Suprapubic skin (tissue), 4 donors: Measurements from ENCODE around the gene LAIR2. TPM values are rescaled to one million over a fixed set of nuclear protein-coding genes. Genes with fewer than 3 reads are reported as not detected.

ENCODE experiments used
- DNase-seq, 2 donors: peaks; one replicate each; pipeline ENCODE4 v3.0.0-alpha.2; 2019; ENCODE audit warnings: low spot score in 2 of 2
- H3K27ac ChIP-seq: fragments of 200-600 bp; sonication (generic); one replicate; pipeline ENCODE4 v1.5.1; 2019
- H3K27me3 ChIP-seq: fragments of 200-600 bp; sonication (generic); one replicate; pipeline ENCODE4 v1.5.1; 2019
- H3K36me3 ChIP-seq: fragments of 200-600 bp; sonication (generic); one replicate; pipeline ENCODE4 v1.5.1; 2019
- H3K4me1 ChIP-seq: fragments of 200-600 bp; sonication (generic); one replicate; pipeline ENCODE4 v1.5.1; 2019
- H3K4me3 ChIP-seq: fragments of 200-600 bp; sonication (generic); one replicate; pipeline ENCODE4 v1.5.1; 2019; ENCODE audit warnings: mild to moderate bottlenecking
- H3K9me3 ChIP-seq: fragments of 200-600 bp; sonication (generic); one replicate; pipeline ENCODE4 v1.5.1; 2019
- EP300 ChIP-seq: sonication (generic); formaldehyde crosslinking; IDR thresholded peaks from one replicate; pipeline ENCODE4 v1.6.1; 2017; ENCODE audit warnings: antibody characterized with exemption
- POLR2A ChIP-seq, 2 donors: fragments of 450-650 bp; IDR thresholded peaks; one replicate each; pipeline ENCODE4 v1.6.1; 2017; ENCODE audit warnings: antibody characterized with exemption in 2 of 2, mild to moderate bottlenecking in 2 of 2, moderate library complexity in 2 of 2
- POLR2AphosphoS5 ChIP-seq, 3 donors: sonication (generic); formaldehyde crosslinking; IDR thresholded peaks; one replicate each; pipeline ENCODE4 v1.6.1; 2017; ENCODE audit warnings: antibody characterized with exemption in 3 of 3
- WGBS: methylation state at CpG from one replicate; pipeline ENCODE4 v1.1.5; 2018; 5-methylcytosine and 5-hydroxymethylcytosine counted together
- total RNA-seq, 4 donors: library from RNA; depleted of rRNA; stranded (reverse); fragments of >200 nt; gene quantifications; one replicate each; pipeline ENCODE4 v1.1.0, GENCODE V29; 2016
- TF ChIP-seq, protein P1 (sequence below), 2 donors: fragments of 200-600 bp in 1 of 2; fragments of 450-650 bp in 1 of 2; sonication (generic) in 1 of 2; IDR thresholded peaks; one replicate each; pipeline ENCODE4 v1.5.1; 2016 to 2019; ENCODE audit warnings: antibody characterized with exemption in 2 of 2, mild to moderate bottlenecking in 1 of 2, moderate library complexity in 1 of 2

Gene LAIR2, protein sequence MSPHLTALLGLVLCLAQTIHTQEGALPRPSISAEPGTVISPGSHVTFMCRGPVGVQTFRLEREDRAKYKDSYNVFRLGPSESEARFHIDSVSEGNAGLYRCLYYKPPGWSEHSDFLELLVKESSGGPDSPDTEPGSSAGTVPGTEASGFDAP
- total RNA-seq = not detected

DNA sequence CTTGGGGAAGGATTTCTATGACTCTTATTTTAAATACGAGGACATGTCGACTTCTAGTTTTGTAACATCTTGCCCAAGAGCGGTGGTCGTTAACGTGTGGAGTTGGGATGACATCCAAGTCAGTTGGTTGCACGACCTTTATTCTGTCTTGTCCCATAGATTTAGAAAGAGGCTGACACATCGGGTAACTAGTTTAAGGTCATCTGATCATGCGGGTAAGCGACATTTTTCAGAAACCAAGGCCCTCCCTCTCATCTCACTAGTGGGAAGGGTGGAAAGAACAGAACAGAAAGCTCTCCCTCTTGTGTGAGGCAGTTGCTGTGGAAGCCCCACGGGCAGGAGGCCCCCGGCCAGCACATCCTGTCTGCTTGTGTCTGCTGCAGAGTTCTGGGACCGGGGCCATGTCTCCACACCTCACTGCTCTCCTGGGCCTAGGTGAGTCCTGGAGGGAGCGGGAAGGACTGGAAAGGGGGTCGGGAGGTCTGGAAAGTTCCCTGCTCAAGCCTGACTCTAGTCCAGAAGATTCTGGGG is at the start of gene LAIR2:
LAIR2 (plus strand) TSS at position 314 of the 531 bp plus-strand sequence; CDS start at position 402, 88 bp downstream.
- Histone ChIP-seq H3K27me3 (peaks cover 8% of the 10 kb centered on the region), H3K9me3 (no peaks in the 10 kb centered on the region), H3K4me1 (no peaks in the 10 kb centered on the region), H3K4me3 (no peak within 1 kb of the TSS), H3K36me3 (no peaks in the 10 kb centered on the region), H3K27ac (no peak within 1 kb of the TSS)
- 69% methylated on average over 11 of the region's 14 CpGs for WGBS
- TF ChIP-seq EP300 (no peak), POLR2AphosphoS5 (IDR thresholded peaks at IDR 0.05) (no peak)
- TF ChIP-seq, protein P1, sequence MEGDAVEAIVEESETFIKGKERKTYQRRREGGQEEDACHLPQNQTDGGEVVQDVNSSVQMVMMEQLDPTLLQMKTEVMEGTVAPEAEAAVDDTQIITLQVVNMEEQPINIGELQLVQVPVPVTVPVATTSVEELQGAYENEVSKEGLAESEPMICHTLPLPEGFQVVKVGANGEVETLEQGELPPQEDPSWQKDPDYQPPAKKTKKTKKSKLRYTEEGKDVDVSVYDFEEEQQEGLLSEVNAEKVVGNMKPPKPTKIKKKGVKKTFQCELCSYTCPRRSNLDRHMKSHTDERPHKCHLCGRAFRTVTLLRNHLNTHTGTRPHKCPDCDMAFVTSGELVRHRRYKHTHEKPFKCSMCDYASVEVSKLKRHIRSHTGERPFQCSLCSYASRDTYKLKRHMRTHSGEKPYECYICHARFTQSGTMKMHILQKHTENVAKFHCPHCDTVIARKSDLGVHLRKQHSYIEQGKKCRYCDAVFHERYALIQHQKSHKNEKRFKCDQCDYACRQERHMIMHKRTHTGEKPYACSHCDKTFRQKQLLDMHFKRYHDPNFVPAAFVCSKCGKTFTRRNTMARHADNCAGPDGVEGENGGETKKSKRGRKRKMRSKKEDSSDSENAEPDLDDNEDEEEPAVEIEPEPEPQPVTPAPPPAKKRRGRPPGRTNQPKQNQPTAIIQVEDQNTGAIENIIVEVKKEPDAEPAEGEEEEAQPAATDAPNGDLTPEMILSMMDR (IDR thresholded peaks at IDR 0.05) = no peak
- no peak for DNase-seq

DNA sequence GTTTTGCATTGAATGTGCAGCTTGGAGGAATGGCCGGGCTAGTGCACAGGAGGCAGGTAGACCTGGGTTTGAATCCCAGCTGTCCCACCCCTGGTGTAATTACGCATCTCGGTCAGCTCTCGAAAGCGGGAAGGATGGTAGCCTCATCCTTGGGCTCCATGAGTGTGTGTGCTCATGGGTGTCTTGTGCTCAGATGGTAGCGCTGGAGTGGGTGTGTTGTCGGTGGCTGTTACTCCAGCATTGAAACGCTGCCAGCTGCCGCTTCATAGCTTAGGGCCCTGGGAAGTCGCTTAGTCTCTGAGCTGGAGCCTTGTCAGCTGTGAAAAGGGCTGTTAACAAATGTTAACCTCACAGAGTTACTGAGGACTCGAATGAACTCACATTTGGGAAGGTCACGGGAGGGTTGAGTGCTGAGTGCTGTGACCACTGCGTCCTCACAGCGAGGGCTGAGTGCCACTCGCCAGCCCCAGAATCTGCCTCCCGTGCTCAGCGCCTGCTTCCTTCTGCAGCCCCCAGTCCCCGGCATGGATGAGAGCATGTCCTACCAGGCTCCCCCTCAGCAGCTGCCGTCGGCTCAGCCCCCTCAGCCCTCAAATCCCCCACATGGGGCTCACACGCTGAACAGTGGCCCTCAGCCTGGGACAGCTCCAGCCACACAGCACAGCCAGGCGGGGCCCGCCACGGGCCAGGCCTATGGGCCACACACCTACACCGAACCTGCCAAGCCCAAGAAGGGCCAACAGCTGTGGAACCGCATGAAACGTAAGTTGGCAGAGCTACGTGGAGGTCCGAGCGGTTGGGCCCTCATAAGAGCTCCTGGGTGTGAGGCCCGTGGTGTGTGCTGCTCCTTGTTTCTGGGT is 48.5 kb upstream of the LAIR2 start:
- H3K27me3 ChIP-seq = no peaks in the 10 kb centered on the region
- peaks cover 83% of the 10 kb centered on the region for H3K36me3 ChIP-seq
- 78% methylated on average over 12 of the region's 31 CpGs for WGBS
- TF ChIP-seq POLR2AphosphoS5 (IDR thresholded peaks at IDR 0.05) = no peak
- no peak for TF ChIP-seq EP300
- TF ChIP-seq POLR2A (IDR thresholded peaks at IDR 0.05) = no peak
- TF ChIP-seq, protein P1 (IDR thresholded peaks at IDR 0.05) = no peak
- H3K4me3 ChIP-seq = no peak overlapping the region
- no peak for DNase-seq
- no peak overlapping the region for H3K27ac ChIP-seq
- no peaks in the 10 kb centered on the region for H3K9me3 ChIP-seq
- peaks cover 26% of the 10 kb centered on the region for H3K4me1 ChIP-seq

DNA sequence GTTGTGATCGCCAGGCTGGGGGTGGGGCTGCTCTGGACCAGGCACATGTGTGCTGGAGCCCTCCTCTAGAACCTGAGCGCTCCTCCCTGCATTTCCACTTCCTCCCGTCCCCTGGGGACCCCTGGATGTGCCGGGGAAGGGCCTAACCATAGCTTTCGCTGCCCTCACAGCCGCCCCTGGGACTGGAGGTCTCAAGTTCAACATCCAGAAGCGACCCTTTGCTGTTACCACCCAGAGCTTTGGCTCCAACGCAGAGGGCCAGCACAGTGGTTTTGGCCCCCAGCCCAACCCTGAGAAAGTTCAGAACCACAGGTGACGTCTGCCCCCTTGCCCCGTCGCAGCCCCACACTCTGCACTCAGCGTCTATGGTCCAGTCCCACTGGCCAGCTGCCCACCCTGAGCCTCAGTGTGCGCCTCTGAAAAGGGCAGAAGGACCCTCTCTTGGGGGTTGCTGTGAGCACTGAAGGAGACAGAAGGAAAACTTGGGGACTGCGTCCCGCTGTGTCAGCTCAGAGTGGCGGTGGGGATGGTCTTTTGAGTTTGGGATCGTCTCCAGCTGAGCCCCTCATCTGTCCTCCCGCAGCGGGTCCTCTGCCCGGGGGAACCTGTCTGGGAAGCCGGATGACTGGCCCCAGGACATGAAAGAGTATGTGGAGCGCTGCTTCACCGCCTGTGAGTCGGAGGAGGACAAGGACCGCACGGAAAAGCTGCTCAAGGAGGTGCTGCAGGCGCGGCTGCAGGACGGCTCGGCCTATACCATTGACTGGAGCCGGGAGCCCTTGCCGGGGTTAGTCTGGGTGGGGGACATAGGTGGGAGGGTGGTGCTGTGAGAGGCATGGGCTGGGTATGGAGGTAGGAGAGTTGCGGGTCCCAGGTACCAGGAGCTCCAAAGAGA is 47.6 kb upstream of the LAIR2 start:
- no peak for DNase-seq
- TF ChIP-seq, protein P1 (IDR thresholded peaks at IDR 0.05) = no peak
- TF ChIP-seq EP300 (no peak), POLR2AphosphoS5 (IDR thresholded peaks at IDR 0.05) (no peak), POLR2A (IDR thresholded peaks at IDR 0.05) (no peak)
- Histone ChIP-seq H3K36me3 (peaks cover 92% of the 10 kb centered on the region), H3K4me1 (peaks cover 22% of the 10 kb centered on the region), H3K4me3 (no peak overlapping the region), H3K27ac (no peak overlapping the region), H3K9me3 (no peaks in the 10 kb centered on the region), H3K27me3 (no peaks in the 10 kb centered on the region)
- 91% methylated on average over 33 of the region's 33 CpGs for WGBS

DNA sequence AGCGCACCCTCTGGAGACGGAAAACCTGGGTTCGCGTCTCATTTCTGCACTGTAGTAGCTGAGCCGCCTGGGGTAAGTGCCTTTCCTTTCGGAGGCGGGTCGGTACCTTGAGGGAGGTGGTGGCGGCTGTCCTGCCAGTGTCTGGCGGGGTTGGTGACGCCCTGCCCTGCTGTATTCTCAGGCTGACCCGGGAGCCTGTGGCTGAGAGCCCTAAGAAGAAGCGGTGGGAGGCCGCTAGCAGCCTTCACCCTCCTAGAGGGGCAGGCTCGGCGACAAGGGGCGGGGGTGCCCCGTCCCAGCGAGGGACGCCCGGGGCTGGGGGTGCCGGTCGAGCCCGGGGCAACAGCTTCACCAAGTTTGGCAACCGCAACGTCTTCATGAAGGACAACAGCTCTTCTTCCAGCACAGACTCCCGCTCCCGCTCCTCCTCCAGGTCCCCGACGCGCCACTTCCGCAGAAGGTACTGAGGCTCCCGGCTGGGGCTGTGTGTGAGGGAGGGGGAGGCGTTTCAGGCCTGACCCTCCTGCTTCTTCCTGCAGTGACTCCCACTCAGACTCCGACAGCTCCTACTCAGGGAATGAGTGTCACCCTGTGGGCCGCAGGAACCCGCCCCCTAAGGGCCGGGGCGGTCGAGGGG is 46.7 kb upstream of the LAIR2 start:
- Histone ChIP-seq H3K4me3 (no peak overlapping the region), H3K36me3 (peaks cover 100% of the 10 kb centered on the region), H3K4me1 (peaks cover 21% of the 10 kb centered on the region), H3K27me3 (no peaks in the 10 kb centered on the region), H3K9me3 (no peaks in the 10 kb centered on the region), H3K27ac (no peak overlapping the region)
- no peak for DNase-seq
- WGBS = 95% methylated on average over 24 of the region's 40 CpGs
- TF ChIP-seq, protein P1 (IDR thresholded peaks at IDR 0.05) = no peak
- no peak for TF ChIP-seq POLR2AphosphoS5 (IDR thresholded peaks at IDR 0.05)
- no peak for TF ChIP-seq POLR2A (IDR thresholded peaks at IDR 0.05)
- TF ChIP-seq EP300 = no peak
